Upper lobe of left lung (tissue), 6 donors: ENCODE data around the gene OPRM1. TPM values are rescaled to one million over a fixed set of nuclear protein-coding genes. Genes with fewer than 3 reads are reported as not detected.
A peak's percentile ranks its signal among the peaks of the same experiment; 100 is the strongest.

Experiments
- ATAC-seq, 2 donors: fragments of 200-7000 bp; cut with Tn5 transposase; one replicate each; pipeline ENCODE4 v1.9.1; 2022; ENCODE audit warnings: mild to moderate bottlenecking in 2 of 2, moderate library complexity in 2 of 2; ENCODE audit not compliant: low FRiP score in 2 of 2
- DNase-seq, 2 donors: peaks; one replicate each; pipeline ENCODE4 v3.0.0-alpha.2; 2019 to 2020
- H3K27ac ChIP-seq, 4 donors: fragments of 200-600 bp; sonication (generic); one replicate each; pipeline ENCODE4 v1.5.1; 2016 to 2019
- H3K27me3 ChIP-seq, 4 donors: fragments of 200-600 bp; sonication (generic); one replicate each; pipeline ENCODE4 v1.5.1; 2017 to 2019
- H3K36me3 ChIP-seq, 4 donors: fragments of 200-600 bp; sonication (generic); one replicate each; pipeline ENCODE4 v1.5.1; 2016 to 2019
- H3K4me1 ChIP-seq, 4 donors: fragments of 200-600 bp; sonication (generic); one replicate each; pipeline ENCODE4 v1.5.1; 2018 to 2019
- H3K4me3 ChIP-seq, 4 donors: fragments of 200-600 bp; sonication (generic); one replicate each; pipeline ENCODE4 v1.5.1; 2017 to 2019; ENCODE audit warnings: mild to moderate bottlenecking in 2 of 4, moderate library complexity in 1 of 4
- H3K9me3 ChIP-seq, 4 donors: fragments of 200-600 bp; sonication (generic); one replicate each; pipeline ENCODE4 v1.5.1; 2018 to 2019
- CTCF ChIP-seq, 6 experiments: fragments of 450-650 bp in 4 of 6; fragments of 200-600 bp in 2 of 6; sonication (generic) in 2 of 6; IDR thresholded peaks; one replicate each; pipeline ENCODE4 v1.5.1; 2016 to 2019; ENCODE audit warnings: antibody characterized with exemption in 6 of 6
- EP300 ChIP-seq, 4 donors: sonication (generic); formaldehyde crosslinking; IDR thresholded peaks; one replicate each; pipeline ENCODE4 v1.5.1; 2017; ENCODE audit warnings: antibody characterized with exemption in 4 of 4, control low read depth in 2 of 4
- POLR2A ChIP-seq, 4 donors: fragments of 450-650 bp; IDR thresholded peaks; one replicate each; pipeline ENCODE4 v1.5.1; 2016 to 2017; ENCODE audit warnings: antibody characterized with exemption in 4 of 4, mild to moderate bottlenecking in 2 of 4
- POLR2AphosphoS5 ChIP-seq, 2 donors: sonication (generic); formaldehyde crosslinking; IDR thresholded peaks; one replicate each; pipeline ENCODE4 v1.5.1; 2017; ENCODE audit warnings: antibody characterized with exemption in 2 of 2
- WGBS, 2 donors: methylation state at CpG; one replicate each; pipeline ENCODE4 v1.1.5; 2017 to 2018; 5-methylcytosine and 5-hydroxymethylcytosine counted together
- total RNA-seq, 6 donors: library from RNA; depleted of rRNA in 4 of 6; stranded (reverse); fragments of >200 nt in 4 of 6; gene quantifications; one replicate each; pipeline versions ENCODE4 v1.1.0 to v1.2.1, GENCODE V29; 2016 to 2021
- donor health status: DM: no; HTN: no; CAD: no; lungs with moderate emphysema.
- donor health status: DM: no; HTN: yes; CAD: no; lungs with severe emphysema.

The OPRM1 gene
- total RNA-seq, result not detected

DNA sequence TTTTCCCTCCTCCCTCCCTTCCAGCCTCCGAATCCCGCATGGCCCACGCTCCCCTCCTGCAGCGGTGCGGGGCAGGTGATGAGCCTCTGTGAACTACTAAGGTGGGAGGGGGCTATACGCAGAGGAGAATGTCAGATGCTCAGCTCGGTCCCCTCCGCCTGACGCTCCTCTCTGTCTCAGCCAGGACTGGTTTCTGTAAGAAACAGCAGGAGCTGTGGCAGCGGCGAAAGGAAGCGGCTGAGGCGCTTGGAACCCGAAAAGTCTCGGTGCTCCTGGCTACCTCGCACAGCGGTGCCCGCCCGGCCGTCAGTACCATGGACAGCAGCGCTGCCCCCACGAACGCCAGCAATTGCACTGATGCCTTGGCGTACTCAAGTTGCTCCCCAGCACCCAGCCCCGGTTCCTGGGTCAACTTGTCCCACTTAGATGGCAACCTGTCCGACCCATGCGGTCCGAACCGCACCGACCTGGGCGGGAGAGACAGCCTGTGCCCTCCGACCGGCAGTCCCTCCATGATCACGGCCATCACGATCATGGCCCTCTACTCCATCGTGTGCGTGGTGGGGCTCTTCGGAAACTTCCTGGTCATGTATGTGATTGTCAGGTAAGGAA, at the start of gene OPRM1:
TSS of gene OPRM1 (plus strand) at position 10 of the 612 bp plus-strand sequence. CDS start at position 315, 305 bp downstream.
- peaks cover 0 to 7% (median 0%) of the 10 kb centered on the region in 4 donors for H3K27me3 ChIP-seq
- 11 to 13% methylated on average over 18 to 33 of the region's 38 CpGs for WGBS, 2 donors
- no peak within 1 kb of the TSS for H3K4me3 ChIP-seq
- no peak for TF ChIP-seq CTCF (IDR thresholded peaks at IDR 0.05)
- no peak for TF ChIP-seq POLR2A (IDR thresholded peaks at IDR 0.05)
- no peak for TF ChIP-seq EP300 (IDR thresholded peaks at IDR 0.05)
- TF ChIP-seq POLR2AphosphoS5 (IDR thresholded peaks at IDR 0.05), result no peak
- H3K36me3 ChIP-seq, result no peaks in the 10 kb centered on the region
- H3K27ac ChIP-seq, result no peak within 1 kb of the TSS
- ATAC-seq (peak; percentile 34 to 41), DNase-seq (peak; percentile 24 to 88)
- no peaks in the 10 kb centered on the region for H3K9me3 ChIP-seq
- no peaks in the 10 kb centered on the region for H3K4me1 ChIP-seq

DNA sequence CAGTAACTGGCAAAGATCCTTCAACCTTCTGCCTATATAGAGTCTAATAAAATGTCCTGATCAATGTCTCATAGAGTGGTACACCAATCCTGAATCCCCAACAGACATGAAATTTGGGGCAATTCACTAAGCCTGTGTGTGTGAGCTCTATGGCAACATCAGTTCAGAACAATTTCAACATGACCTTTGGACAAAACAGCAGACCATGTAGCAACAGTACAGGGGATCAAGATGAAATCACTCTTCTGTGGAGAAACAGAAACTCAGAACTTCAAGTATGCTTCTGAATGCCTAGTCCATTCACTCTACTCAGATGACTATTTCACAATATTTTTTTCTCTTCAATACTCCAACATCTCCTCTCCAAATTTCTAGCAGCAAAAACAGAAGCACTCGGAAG, 49.1 kb upstream of the OPRM1 start:
- no peak overlapping the region for H3K27ac ChIP-seq
- TF ChIP-seq EP300 (IDR thresholded peaks at IDR 0.05), result peak in 1 of 4 donors; percentile 11
- TF ChIP-seq POLR2AphosphoS5 (IDR thresholded peaks at IDR 0.05), result no peak
- H3K9me3 ChIP-seq, result no peaks in the 10 kb centered on the region
- H3K27me3 ChIP-seq, result no peaks in the 10 kb centered on the region
- no peak overlapping the region for H3K4me3 ChIP-seq
- no peaks in the 10 kb centered on the region for H3K4me1 ChIP-seq
- ATAC-seq, result no peak
- H3K36me3 ChIP-seq, result no peaks in the 10 kb centered on the region
- 75 to 81% methylated on average over 1 of the region's 1 CpG for WGBS, 2 donors
- DNase-seq, result no peak

DNA sequence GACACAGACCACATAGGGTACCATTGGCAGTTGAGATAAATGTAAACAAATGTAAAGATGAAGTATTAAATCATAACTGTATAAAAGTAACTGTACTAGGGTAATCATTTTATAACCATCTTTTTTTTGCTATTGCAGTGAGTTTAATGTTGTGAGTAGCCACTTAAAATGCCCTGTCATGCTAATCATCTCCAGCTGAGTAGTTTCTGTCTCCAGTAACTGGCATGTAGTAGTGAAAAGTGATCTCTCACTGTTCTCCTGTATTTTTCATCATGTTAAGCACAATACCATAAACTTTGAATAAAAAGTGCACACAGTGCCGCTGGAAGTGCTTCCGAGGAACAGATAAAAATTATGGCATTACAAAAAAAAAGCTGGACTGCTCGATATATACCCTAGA, 45.0 kb upstream of the OPRM1 start:
- Histone ChIP-seq H3K4me3 (no peak overlapping the region), H3K27me3 (no peaks in the 10 kb centered on the region), H3K4me1 (no peaks in the 10 kb centered on the region), H3K36me3 (no peaks in the 10 kb centered on the region), H3K27ac (no peak overlapping the region), H3K9me3 (no peaks in the 10 kb centered on the region)
- DNase-seq (no peak), ATAC-seq (no peak)
- no peak for TF ChIP-seq POLR2AphosphoS5 (IDR thresholded peaks at IDR 0.05)
- TF ChIP-seq CTCF (IDR thresholded peaks at IDR 0.05), result no peak
- TF ChIP-seq EP300 (IDR thresholded peaks at IDR 0.05), result no peak
- TF ChIP-seq POLR2A (IDR thresholded peaks at IDR 0.05), result no peak
- 80 to 95% methylated on average over 3 of the region's 3 CpGs for WGBS, 2 donors

- no peak for DNase-seq
- ATAC-seq, result no peak
- H3K36me3 ChIP-seq, result no peaks in the 10 kb centered on the region
- no peaks in the 10 kb centered on the region for H3K4me1 ChIP-seq
- no peaks in the 10 kb centered on the region for H3K27me3 ChIP-seq
- H3K27ac ChIP-seq, result no peak overlapping the region
- H3K4me3 ChIP-seq, result no peak overlapping the region
- no peaks in the 10 kb centered on the region for H3K9me3 ChIP-seq
- TF ChIP-seq POLR2AphosphoS5 (IDR thresholded peaks at IDR 0.05) (no peak), CTCF (IDR thresholded peaks at IDR 0.05) (no peak), EP300 (IDR thresholded peaks at IDR 0.05) (no peak), POLR2A (IDR thresholded peaks at IDR 0.05) (no peak)
- WGBS, 2 donors, result 53 to 63% methylated on average over 2 of the region's 2 CpGs
Measured at GRCh38 chr6:153994811-153995210, 44.2 kb upstream of the OPRM1 start.

DNA sequence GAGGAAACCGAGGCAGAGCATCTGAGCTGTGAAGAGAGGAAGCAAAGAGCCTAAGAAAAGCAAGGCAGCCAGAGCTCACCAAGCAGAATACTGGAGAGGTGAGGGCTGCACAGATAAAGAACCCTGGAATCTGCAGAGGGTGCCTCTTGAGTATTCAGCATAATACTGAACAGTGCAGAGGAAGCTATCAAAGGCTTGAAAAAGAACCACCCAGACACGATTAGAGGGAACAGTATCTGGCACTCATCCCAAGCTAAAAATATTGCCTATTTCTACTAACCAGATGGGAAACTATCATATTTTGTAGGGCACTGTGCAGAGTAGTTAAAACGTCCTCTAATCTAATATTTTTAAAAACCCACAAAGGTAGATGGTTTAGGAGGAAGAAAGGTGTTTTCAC, 41.8 kb upstream of the OPRM1 start:
- no peak overlapping the region for H3K4me3 ChIP-seq
- no peak for TF ChIP-seq CTCF (IDR thresholded peaks at IDR 0.05)
- TF ChIP-seq POLR2A (IDR thresholded peaks at IDR 0.05), result no peak
- TF ChIP-seq POLR2AphosphoS5 (IDR thresholded peaks at IDR 0.05), result no peak
- TF ChIP-seq EP300 (IDR thresholded peaks at IDR 0.05), result no peak
- no peaks in the 10 kb centered on the region for H3K4me1 ChIP-seq
- H3K9me3 ChIP-seq, result no peaks in the 10 kb centered on the region
- DNase-seq (no peak), ATAC-seq (no peak)
- no peak overlapping the region for H3K27ac ChIP-seq
- WGBS, 2 donors, result 33 to 43% methylated on average over 3 of the region's 3 CpGs
- no peaks in the 10 kb centered on the region for H3K27me3 ChIP-seq
- no peaks in the 10 kb centered on the region for H3K36me3 ChIP-seq
